GM12873 (cell line): Measurements from ENCODE around the gene TSACC.
A peak's percentile ranks its signal among the peaks of the same experiment; 100 is the strongest.

ENCODE experiments used
- TF ChIP-seq, protein P1 (sequence below): IDR thresholded peaks from 2 replicates; pipeline ENCODE4 v1.5.1; 2012; ENCODE audit warnings: low read depth, mild to moderate bottlenecking, moderate library complexity, low read length, control low read depth; ENCODE audit not compliant: insufficient read depth; ENCODE audit errors: missing control alignments

The TSACC gene

GRCh38 chr1:156303241-156303640 lies 35.1 kb upstream of the TSACC start:
- TF ChIP-seq, protein P1, sequence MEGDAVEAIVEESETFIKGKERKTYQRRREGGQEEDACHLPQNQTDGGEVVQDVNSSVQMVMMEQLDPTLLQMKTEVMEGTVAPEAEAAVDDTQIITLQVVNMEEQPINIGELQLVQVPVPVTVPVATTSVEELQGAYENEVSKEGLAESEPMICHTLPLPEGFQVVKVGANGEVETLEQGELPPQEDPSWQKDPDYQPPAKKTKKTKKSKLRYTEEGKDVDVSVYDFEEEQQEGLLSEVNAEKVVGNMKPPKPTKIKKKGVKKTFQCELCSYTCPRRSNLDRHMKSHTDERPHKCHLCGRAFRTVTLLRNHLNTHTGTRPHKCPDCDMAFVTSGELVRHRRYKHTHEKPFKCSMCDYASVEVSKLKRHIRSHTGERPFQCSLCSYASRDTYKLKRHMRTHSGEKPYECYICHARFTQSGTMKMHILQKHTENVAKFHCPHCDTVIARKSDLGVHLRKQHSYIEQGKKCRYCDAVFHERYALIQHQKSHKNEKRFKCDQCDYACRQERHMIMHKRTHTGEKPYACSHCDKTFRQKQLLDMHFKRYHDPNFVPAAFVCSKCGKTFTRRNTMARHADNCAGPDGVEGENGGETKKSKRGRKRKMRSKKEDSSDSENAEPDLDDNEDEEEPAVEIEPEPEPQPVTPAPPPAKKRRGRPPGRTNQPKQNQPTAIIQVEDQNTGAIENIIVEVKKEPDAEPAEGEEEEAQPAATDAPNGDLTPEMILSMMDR, result no peak

- TF ChIP-seq, protein P1, result no peak
These were observed 33.1 kb upstream of the TSACC start for GRCh38 chr1:156305215-156305614.

DNA sequence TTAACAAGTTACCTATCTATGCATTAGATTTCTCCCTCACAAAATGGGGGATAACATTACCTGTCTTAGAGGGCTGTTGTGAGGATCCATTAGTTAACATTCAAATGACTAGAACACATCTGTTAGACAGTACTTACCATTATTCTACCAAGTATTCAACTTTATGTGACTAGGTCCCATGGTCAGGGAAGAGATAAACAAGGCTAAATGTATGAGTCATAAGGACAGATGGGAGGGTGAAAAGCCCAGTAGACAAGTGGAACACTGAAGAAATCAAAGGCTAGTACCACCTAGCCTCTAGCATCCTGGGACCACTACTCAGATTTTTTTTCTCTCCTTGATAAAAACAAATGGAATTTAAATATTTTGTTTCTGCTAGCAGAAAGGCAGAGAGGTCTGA lies 30.2 kb upstream of the TSACC start:
- TF ChIP-seq, protein P1, result no peak

DNA sequence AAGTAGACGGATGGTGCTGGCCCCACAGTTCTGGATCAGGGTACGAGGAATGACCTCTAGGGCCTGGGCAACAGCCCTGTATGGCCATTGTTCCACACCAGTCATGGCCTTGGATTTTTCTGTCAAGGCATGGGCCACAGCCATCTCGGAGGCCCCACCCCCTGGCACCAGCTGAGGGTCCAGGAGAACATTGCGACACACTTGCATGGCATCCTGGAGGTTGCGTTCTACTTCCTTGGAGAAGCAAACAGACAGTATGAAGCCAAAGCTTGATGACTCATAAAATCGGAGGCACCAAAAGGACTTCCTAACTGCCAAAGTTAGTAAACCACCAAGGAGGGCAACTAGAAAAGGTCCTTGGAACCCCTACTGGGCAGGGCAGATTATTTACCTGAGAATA lies 27.4 kb upstream of the TSACC start:
- TF ChIP-seq, protein P1, result no peak

GRCh38 chr1:156316909-156317308 lies 21.4 kb upstream of the TSACC start:
- TF ChIP-seq, protein P1, result no peak

DNA sequence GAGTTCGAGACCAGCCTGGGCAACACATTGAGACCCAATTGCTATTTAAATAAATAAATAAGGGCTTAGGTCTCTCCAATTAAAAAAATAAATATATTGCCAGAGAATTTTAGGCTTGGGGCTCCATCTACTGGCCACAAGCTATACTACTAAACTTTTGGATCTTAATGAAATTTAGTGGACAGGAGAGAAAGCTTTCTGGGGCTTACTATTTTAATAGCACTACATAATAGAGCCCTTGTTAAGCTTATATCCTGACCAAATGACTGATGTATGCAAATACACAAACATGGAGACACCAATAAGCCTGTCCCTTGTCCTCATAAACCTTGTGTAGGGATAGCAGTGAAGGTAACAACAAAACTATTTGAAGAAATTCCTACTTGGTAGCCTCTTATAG lies 18.7 kb upstream of the TSACC start:
- TF ChIP-seq, protein P1, result peak; percentile 42

DNA sequence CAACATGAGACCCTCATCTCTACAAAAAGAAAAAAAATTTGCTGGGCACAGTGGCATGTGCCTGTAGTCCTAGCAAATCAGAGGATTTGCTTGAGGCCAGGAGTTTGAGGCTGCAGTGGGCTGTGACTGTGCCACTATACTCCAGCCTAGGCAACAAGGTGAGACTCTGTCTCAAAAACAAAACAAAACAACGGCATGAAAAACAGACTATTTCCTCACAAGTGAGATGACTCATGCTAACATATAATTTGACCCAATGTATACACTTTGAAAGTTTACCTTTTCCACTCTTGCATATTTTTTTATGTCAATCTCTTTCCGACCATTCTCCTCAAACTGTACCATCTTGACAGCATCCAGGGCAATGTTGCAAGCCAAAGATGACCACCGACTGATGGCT lies 17.8 kb upstream of the TSACC start:
- TF ChIP-seq, protein P1, result no peak
